ENCODE measurements around the gene ATAT1. TPM values are rescaled to one million over a fixed set of nuclear protein-coding genes. Genes with fewer than 3 reads are reported as not detected.

ATAT1 gene
- total RNA-seq, 2 experiments from 2014 or later, result 10.4 to 17.8 TPM

DNA sequence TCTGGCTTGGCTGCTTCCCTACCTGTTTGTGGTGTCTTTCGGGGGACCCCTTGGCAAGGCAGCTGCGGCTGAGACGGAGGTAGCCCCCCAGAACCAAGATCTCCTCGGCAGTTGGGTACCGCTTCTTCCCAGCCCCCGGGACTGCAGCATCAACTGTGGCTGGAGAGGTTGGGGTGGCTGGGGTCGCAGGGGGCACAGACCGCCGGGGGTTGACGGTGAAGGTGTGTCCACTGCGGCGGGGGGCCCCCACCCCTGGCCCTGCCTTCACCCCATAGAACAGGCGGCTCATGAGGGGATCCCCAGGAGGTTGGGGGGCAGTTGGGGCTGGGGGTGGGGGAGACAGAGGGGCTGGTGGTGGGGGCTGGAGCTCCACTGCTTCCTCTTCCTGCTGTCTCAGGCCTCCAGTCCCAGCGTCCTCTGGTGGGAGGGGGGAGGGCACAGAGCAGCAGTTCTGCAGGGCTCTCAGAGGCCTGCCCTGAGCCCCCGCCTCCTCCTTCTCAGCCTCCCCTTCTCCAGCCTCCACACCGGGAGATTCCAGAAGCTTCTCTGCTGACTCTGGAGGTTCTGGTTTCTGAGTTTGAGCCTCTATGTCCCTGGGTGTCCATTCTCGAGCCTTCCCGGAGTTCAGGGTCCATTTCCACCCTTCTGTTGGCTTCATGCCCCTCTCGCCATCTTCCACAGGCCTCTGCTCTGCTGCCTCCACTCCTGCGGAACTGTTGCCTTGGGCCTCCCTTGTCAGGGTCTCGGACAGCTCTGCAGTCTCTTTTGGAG lies 57.9 kb downstream of the ATAT1 start:
- no peaks in the 10 kb centered on the region for H3K9me2 ChIP-seq (ENCODE audit: insufficient read depth, low read length)
- DNase-seq (ENCODE audit: low spot score), result peak; percentile 71
- peak overlapping the region; percentile 95 for H3K27ac ChIP-seq (ENCODE audit: low read depth, low read length, poor library complexity, severe bottlenecking)
- peaks cover 64% of the 10 kb centered on the region for H3K36me3 ChIP-seq (ENCODE audit: insufficient read depth, low read length)
- TF ChIP-seq EZH2phosphoT487 (IDR thresholded peaks at IDR 0.05; ENCODE audit: borderline replicate concordance, low read depth, low read length), result no peak
- TF ChIP-seq, protein P1, sequence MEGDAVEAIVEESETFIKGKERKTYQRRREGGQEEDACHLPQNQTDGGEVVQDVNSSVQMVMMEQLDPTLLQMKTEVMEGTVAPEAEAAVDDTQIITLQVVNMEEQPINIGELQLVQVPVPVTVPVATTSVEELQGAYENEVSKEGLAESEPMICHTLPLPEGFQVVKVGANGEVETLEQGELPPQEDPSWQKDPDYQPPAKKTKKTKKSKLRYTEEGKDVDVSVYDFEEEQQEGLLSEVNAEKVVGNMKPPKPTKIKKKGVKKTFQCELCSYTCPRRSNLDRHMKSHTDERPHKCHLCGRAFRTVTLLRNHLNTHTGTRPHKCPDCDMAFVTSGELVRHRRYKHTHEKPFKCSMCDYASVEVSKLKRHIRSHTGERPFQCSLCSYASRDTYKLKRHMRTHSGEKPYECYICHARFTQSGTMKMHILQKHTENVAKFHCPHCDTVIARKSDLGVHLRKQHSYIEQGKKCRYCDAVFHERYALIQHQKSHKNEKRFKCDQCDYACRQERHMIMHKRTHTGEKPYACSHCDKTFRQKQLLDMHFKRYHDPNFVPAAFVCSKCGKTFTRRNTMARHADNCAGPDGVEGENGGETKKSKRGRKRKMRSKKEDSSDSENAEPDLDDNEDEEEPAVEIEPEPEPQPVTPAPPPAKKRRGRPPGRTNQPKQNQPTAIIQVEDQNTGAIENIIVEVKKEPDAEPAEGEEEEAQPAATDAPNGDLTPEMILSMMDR (conservative IDR thresholded peaks at IDR 0.05; ENCODE audit: low read length), result no peak
- intact Hi-C loops (cut with micrococcal nuclease; ENCODE audit: unreplicated experiment), result loop anchor here (5.0 to 10.0 kb wide), 2 partner anchors 67 to 810 kb away; partner anchors contain the start of genes MICB, MRPS18B and PPP1R10
- ChIA-PET POLR2A (interaction anchor here (0.8 to 2.7 kb wide), 4 partner anchors 9 to 38 kb away, joined by 4 to 14 read pairs (median 5); partner anchors contain the start of genes MDC1 and TUBB), CTCF (ENCODE audit: unreplicated experiment) (interaction anchor here (0.6 to 1.0 kb wide), 2 partner anchors 39 to 143 kb away, joined by 3 read pairs; no protein-coding TSS in a partner anchor)
- no TSS peak for BruUV-seq (replicated peaks)
- no peaks in the 10 kb centered on the region for H3K9me3 ChIP-seq (ENCODE audit: low read length)
- peaks cover 43% of the 10 kb centered on the region for H3K4me1 ChIP-seq (ENCODE audit: insufficient read depth, low read length, poor library complexity, severe bottlenecking)
- H3K4me3 ChIP-seq (ENCODE audit: low read depth, low read length, poor library complexity, severe bottlenecking), result peak overlapping the region; percentile 95
- peaks cover 13% of the 10 kb centered on the region; the same call in 1 of the 2 replicates for H4K20me1 ChIP-seq (ENCODE audit: insufficient read depth, low read length)
- H3K4me2 ChIP-seq (ENCODE audit: low read length), result peak overlapping the region; percentile 99
- H3K79me2 ChIP-seq (ENCODE audit: insufficient read depth, low read depth, low read length), result peaks cover 92% of the 10 kb centered on the region
- no peak overlapping the region for H2AFZ ChIP-seq (ENCODE audit: low read length)

DNA sequence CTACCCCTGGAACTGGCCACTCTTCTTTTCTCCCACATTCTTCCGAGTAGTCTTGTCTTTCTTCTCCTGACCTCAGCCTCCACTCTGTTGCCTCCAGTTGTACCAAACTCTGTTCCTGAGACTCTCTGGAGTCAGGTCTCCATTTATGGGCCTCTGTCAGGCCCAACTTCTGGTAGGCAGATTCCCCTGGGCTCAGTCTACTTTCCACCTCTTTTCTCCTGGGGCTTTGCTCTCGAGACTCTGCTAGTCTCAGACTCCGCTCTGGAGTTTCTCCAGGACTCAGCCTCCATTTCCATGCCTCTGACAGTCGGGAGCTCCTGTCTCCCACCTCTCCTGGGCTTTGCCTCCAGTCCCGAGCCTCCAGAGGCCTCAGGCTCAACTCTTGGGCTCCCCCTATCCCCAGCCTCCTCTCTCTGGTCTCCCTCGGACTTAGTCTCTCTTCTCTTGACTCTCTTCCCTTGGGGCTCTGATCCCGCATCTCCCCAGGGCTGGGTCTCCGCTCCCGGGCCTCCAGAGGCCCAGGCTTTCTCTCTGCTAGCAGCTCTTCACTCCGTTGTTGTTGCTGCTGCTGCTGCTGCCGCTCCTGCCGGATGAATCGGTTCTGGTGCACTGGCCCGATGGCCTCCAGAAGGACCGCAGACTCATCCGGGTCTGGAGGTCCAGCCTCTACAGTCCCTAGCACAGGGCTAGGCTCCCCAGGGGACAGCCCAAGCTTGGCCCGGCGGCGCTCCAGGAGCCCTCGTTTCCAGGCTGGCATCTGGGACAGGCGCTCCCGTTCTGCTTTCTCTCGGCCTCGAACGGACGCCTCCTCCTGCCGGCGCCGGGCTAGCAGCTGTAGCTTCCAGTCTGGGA lies 58.7 kb downstream of the ATAT1 start:
- Histone ChIP-seq H3K4me3 (ENCODE audit: low read depth, low read length, poor library complexity, severe bottlenecking) (peak overlapping the region; percentile 95), H4K20me1 (ENCODE audit: insufficient read depth, low read length) (peaks cover 13% of the 10 kb centered on the region; the same call in 1 of the 2 replicates), H3K9me2 (ENCODE audit: insufficient read depth, low read length) (no peaks in the 10 kb centered on the region), H3K36me3 (ENCODE audit: insufficient read depth, low read length) (peaks cover 56% of the 10 kb centered on the region), H3K4me2 (ENCODE audit: low read length) (peak overlapping the region; percentile 99), H3K4me1 (ENCODE audit: insufficient read depth, low read length, poor library complexity, severe bottlenecking) (peaks cover 41% of the 10 kb centered on the region), H3K9me3 (ENCODE audit: low read length) (no peaks in the 10 kb centered on the region), H3K79me2 (ENCODE audit: insufficient read depth, low read depth, low read length) (peaks cover 92% of the 10 kb centered on the region), H2AFZ (ENCODE audit: low read length) (no peak overlapping the region), H3K27ac (ENCODE audit: low read depth, low read length, poor library complexity, severe bottlenecking) (peak overlapping the region; percentile 95)
- intact Hi-C loops (cut with micrococcal nuclease; ENCODE audit: unreplicated experiment), result loop anchor here (5.0 to 10.0 kb wide), 2 partner anchors 68 to 809 kb away; partner anchors contain the start of genes MICB, MRPS18B and PPP1R10
- peak; percentile 54 for DNase-seq (ENCODE audit: low spot score)
- BruUV-seq (replicated peaks), result no TSS peak
- no peak for TF ChIP-seq EZH2phosphoT487 (IDR thresholded peaks at IDR 0.05; ENCODE audit: borderline replicate concordance, low read depth, low read length)
- TF ChIP-seq, protein P1 (conservative IDR thresholded peaks at IDR 0.05; ENCODE audit: low read length), result peak; percentile 74
- ChIA-PET CTCF (ENCODE audit: unreplicated experiment) (interaction anchor here (0.6 to 1.0 kb wide), 2 partner anchors 38 to 144 kb away, joined by 3 read pairs; no protein-coding TSS in a partner anchor), POLR2A (interaction anchor here (1.0 to 2.7 kb wide), 3 partner anchors 31 to 37 kb away, joined by 4 to 14 read pairs (median 5); partner anchors contain the start of genes MDC1 and TUBB)

All from OCI-LY7 (cell line).